HG03460 (cell line): Measurements from ENCODE around the gene GSK3B.

Experiments
- ATAC-seq: cut with Tn5 transposase; IDR thresholded peaks from one replicate; pipeline ENCODE4 v1.9.1; 2021; ENCODE audit not compliant: unreplicated experiment

GSK3B gene

DNA sequence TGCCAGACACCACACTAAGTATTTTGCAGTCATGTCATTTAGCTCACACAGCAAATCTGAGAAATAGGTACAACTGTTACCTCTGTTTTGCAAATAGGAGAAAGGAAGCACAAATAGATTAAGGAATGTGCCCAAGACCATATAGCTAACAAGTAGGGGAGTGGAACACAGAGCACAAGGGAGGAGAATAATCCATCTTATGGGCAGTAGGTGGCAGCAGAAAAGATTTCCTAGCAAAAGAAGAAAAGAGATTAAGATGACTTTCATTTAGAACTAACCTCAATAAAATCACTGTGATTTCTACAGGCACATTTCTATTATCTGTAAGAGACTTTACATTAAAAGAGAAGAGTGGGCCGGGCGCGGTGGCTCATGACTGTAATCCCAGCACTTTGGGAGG lies 263.2 kb downstream of the GSK3B start:
- ATAC-seq: no peak

DNA sequence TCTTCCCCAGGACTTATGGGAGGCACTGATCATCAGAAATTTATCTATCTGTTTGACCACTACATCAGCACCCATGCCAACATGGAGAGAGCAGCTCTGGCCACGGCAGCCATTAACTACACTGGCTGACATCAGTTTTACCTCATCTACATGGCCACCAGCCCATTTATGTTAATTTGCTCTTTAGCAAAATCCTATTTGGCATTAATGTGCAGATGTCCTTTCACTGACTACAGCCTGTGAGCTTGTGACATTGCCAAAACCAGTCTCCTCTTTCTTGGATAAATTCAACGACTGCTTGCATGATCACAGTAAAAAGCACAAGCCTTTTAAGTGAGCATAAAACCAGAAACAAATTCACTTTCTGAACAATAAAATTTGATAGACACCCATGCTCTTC lies 264.8 kb downstream of the GSK3B start:
- no peak for ATAC-seq

DNA sequence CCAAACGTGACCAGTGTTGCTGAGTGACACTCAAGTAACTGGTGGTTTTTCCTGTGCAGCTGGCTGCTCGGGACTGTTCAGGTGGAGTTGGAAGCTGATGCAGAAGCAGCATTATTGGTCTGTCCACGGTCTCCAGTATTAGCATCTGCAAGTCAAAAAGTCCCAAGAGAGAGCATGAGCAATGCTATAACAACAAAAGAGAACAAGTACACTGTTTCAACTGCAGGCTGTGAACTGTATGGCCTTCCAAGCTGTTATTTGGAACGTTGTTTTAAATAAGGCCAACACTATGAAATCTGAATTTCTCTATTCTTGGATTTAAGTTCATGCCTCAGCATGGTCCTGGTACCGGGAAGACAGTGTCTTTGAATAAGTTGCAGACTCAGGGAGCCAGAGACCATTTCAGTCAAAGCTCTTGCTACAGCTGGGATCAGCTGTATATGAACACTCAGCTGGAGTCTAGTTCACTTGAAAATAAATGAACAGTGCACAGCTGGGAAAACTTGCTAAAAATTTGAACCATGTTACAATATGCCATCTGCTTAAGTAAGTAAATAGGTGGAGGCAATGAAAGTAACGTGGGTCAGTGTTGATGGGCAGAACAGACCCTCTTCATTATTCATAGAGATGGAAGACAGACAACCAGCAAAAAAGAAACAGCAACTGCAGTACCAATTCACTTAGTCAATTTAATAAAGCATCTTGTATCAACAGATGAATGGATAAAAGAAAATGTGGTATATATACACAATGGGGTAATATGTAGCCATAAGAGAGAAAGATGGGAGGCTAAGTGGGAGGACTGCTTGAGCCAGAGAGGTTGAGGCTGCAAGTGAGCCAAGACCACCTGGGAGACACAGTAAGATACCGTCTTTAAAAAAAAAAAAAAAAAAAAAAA lies 267.3 kb downstream of the GSK3B start:
- ATAC-seq: no peak

GRCh38 chr3:119825820-119826219 lies 268.4 kb downstream of the GSK3B start:
- ATAC-seq: no peak

DNA sequence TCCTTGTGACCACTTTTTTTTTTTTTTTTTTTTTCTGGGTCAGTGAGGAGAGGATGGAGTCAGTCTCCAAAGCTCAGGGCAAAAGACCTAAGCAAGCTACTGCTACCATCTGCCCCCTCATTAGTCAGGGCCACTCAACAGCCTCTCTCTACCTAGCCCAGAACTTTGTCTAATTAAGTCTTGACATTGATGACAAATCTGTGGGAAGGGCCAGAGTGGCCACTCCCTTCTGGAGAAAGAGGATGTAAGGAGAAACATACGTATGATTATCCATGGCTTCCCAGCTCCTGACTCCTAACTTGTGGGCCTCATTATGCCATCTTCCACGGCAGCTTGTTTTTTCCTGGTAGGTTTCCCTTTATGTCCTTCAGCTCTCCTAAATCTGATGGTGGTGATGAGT lies 274.4 kb downstream of the GSK3B start:
- no peak for ATAC-seq

DNA sequence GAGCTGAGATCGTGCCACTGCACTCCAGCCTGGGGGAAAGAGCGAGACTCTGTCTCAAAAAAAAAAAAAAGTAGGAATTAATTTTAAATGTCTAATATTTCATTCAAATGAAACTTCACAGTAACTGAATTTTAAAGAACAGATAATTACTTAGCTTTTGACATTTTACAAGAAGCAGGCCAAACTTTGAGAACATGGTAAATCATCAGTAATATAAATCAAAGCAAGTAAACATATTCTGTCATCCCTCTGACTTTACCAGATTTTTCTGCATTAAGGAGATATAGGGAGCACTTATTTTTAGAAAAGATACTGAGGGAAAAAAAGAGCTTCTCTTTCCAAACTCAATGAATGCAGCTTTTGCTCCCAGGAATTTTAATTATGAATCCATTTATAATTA lies 275.3 kb downstream of the GSK3B start:
- no peak for ATAC-seq

DNA sequence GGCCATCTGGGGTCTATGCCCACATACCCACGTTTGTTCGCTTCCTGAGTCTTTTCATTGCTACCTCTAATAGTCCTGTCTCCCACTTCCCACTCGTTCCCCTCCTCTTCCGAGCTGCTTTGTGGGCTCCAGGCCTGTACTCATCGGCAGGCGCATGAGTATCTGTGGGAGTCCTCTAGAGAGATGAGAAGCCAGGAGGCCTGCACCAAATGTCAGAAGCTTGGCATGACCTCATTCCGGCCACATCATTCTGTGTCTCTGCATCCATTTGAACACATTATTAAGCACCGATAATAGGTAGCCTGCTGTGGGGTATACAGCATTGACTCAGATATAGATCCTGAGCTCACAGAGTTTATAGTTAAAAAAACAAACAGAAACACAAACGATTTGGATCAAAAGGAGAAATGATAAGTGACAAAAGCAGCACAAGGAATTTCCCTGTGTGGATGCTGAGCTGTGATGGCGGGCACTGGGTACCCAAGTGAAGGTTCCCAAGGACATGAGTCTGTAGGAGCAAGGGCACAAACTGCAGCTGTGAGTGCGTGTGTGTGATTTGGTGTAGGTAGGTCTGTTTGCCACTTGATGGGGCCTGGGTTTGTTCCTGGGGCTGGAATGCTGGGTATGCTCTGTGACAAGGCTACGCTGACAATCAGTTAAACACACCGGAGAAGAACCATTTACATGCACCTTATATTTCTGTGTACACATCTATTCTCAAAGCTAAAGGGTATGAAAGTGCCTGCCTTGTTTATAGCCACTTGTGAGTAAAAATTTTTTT lies 276.5 kb downstream of the GSK3B start:
- ATAC-seq: no peak

DNA sequence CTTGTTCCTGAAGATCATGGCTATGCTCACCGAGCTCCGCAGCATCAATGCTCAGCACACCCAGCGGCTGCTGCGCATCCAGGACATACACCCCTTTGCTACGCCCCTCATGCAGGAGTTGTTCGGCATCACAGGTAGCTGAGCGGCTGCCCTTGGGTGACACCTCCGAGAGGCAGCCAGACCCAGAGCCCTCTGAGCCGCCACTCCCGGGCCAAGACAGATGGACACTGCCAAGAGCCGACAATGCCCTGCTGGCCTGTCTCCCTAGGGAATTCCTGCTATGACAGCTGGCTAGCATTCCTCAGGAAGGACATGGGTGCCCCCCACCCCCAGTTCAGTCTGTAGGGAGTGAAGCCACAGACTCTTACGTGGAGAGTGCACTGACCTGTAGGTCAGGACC lies 277.2 kb downstream of the GSK3B start:
- ATAC-seq: no peak

DNA sequence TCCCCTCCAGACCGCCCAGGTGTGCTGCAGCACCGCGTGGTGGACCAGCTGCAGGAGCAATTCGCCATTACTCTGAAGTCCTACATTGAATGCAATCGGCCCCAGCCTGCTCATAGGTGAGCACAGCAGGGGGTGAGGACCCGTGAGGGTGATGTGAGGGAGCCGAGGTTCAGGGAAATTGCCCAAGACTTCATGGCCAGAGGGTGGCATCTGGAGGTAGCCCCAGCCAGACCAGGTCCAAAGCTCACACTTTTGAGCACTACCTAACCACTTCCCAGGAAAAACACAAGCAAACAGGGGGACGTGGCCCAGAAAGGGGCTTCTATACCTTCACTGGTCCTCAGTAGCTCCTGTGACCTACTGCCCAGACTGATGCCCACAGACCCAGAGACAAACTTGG lies 278.5 kb downstream of the GSK3B start:
- ATAC-seq: no peak

GRCh38 chr3:119812491-119813058 lies 281.7 kb downstream of the GSK3B start:
- no peak for ATAC-seq

DNA sequence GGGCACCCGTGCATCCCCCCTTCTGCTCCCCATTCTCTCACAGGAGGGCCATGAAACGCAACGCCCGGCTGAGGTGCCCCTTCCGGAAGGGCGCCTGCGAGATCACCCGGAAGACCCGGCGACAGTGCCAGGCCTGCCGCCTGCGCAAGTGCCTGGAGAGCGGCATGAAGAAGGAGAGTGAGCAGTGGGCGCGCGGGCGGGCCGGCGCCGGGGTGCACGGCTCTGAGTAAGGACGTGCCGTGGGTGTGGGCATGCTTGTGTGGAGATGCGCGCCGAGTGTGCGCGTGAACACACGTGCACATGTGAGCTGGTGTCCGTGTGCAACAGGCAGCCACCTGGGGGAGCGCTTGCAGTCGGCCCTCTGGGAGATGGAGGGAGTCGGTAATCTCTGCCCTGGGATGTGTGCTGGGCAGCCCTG lies 284.2 kb downstream of the GSK3B start:
- peak; percentile 76 for ATAC-seq

DNA sequence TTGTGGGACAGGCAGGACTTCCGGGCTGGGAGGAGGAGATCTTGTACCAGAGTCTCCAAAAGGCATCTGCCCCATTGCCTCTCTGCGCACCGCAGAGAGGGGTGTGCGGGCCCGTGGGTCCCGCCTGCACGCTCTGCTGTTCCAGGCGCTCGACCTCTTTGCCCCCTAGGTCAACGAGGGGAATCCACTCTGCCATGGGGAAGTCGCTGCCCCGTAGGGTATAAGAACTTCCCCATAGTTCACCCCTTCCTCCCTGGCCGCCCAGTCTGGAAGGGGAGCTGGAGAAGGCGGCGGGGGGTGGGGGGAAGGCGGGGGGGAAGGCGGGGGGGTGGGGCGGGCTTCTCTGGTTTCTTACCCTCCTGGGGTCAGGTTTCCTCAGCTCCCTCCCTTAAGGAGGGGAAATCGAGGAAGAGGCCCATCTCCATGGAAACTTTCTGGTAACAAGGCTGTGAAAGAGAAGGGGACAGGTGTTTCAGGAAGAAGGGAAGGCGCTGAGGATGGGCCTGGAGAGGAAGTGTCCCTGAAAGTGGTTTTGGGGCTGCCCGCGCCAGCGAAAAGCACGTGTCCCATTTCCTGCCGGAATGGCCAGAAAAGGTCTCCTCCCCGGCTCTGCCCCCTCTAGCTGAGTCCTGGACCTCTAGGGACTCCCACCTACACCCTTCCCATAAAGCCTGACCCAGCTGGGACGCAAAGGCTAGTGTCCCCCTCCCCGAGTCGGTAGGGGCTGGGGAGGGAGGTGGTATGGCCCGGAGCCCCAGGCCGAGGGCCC lies 284.8 kb downstream of the GSK3B start:
- peak; percentile 33 for ATAC-seq

- no peak for ATAC-seq
Measured at GRCh38 chr3:119808843-119809242, 285.4 kb downstream of the GSK3B start.

GRCh38 chr3:119808244-119808643 lies 286.0 kb downstream of the GSK3B start:
- ATAC-seq: no peak

DNA sequence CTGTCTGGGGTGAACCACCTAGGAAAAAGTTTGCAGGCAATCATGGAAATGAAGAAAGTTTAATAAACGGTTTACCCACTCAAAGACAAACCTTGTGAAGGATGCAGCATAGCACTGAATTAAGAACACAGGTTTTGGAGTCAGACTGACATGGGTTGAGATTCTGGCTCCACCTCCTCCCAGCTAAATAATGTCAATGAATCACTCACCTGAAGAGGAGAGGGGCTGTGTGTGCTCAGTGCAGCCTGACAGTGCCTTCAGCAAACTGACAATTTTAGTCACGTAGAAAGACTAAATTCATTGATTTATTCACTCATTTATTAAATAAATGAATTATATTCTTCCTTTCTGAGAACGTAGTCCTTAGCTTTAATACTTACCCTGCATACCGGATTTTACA lies 293.4 kb downstream of the GSK3B start:
- no peak for ATAC-seq

GRCh38 chr3:119796785-119797184 lies 297.5 kb downstream of the GSK3B start:
- ATAC-seq: no peak

DNA sequence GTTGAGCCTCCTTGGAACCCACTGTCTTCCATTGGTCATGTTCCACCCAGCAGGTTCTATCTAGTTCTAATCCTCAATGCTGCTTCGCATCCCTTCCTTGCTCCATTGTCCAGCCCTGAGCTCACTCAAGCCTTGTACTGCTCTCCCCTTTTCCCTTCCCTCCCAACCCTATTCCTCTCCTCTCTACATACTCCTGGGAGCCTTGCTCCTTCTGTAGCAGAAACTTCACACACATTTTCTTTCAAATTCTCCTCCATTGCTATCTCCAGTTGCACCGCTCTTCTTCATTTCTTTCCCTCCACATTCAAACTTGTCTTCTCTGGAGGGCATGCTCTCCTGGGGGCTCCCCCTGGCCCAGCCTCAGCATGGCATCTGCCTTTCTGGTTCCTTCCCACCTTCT lies 297.9 kb downstream of the GSK3B start:
- no peak for ATAC-seq

DNA sequence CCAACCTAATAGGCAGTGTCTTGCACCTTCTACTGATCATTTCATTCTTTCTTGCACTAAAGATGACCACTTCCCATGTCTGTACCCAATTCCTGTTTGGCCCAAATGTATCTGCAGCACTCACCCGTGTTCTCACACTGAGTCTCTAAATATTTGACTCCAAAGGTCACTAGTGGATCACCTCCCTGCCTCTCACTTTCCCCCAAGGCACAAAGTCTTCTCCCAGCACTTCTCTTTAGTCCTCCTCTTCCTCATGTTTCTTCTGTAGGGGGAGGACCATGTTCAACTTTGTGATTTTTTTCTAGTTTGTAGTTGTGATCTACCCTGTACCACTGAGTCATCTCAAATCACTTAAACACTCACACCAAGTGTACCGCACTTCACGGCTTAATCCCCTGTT lies 298.4 kb downstream of the GSK3B start:
- no peak for ATAC-seq

- no peak for ATAC-seq
Measured at GRCh38 chr3:119794971-119795612, 299.2 kb downstream of the GSK3B start.

GRCh38 chr3:119794401-119794800 lies 299.8 kb downstream of the GSK3B start:
- no peak for ATAC-seq

GRCh38 chr3:119792270-119792669 lies 302.0 kb downstream of the GSK3B start:
- ATAC-seq: no peak
